Activated CD4-positive, alpha-beta memory T cell treated with anti-CD3 and anti-CD28 coated beads, Interleukin-2, amount 10 ng/mL, durations not matched to agents 7 days and 5 days (primary cell): ENCODE measurements around the gene TPM2. TPM values are rescaled to one million over a fixed set of nuclear protein-coding genes. Genes with fewer than 3 reads are reported as not detected.

ENCODE experiments used
- CTCF ChIA-PET: fragments of 350-600 bp; sonication (Branson Sonifier 250); formaldehyde crosslinking; loops from one replicate; lab custom pipeline; 2021; ENCODE audit warnings: antibody characterized with exemption, inconsistent platforms; lab: Charles Lee
- POLR2A ChIA-PET: fragments of 350-600 bp; sonication (Branson Sonifier 250); formaldehyde crosslinking; loops from one replicate; lab custom pipeline; 2021; ENCODE audit warnings: antibody characterized with exemption; lab: Charles Lee
- DNase-seq: peaks from one replicate; pipeline ENCODE4 v3.0.0-alpha.2; 2020
- H3K27ac Mint-ChIP-seq: one replicate; pipeline ENCODE4 v1.8.0; 2021; ENCODE audit warnings: mild to moderate bottlenecking, mixed read lengths
- H3K27me3 Mint-ChIP-seq: one replicate; pipeline ENCODE4 v1.8.0; 2021; ENCODE audit warnings: mixed read lengths
- H3K36me3 Mint-ChIP-seq: one replicate; pipeline ENCODE4 v1.8.0; 2021; ENCODE audit warnings: low read depth, mixed read lengths
- H3K4me1 Mint-ChIP-seq: one replicate; pipeline ENCODE4 v1.8.0; 2021; ENCODE audit warnings: mixed read lengths
- H3K4me3 Mint-ChIP-seq: one replicate; pipeline ENCODE4 v1.8.0; 2021; ENCODE audit warnings: mild to moderate bottlenecking, mixed read lengths
- H3K9me3 Mint-ChIP-seq: one replicate; pipeline ENCODE4 v1.8.0; 2021; ENCODE audit warnings: mixed read lengths
- total RNA-seq, 2 experiments: library from RNA; stranded (reverse); gene quantifications; one replicate each; pipeline ENCODE4 v1.2.3, GENCODE V29; 2021

TPM2 gene
- total RNA-seq, 2 experiments from 2014 or later: 8.9 to 9.2 TPM

- DNase-seq: no peak
- peaks cover 1% of the 10 kb centered on the region for H3K36me3 Mint-ChIP-seq
- no peaks in the 10 kb centered on the region for H3K27me3 Mint-ChIP-seq
- H3K27ac Mint-ChIP-seq: peak overlapping the region; percentile 21
- H3K4me1 Mint-ChIP-seq: peaks cover 24% of the 10 kb centered on the region
- ChIA-PET POLR2A (interaction anchor here (1.2 to 4.6 kb wide), 7 partner anchors 26 to 72 kb away, joined by 3 to 24 read pairs (median 8); partner anchors contain the start of genes ARHGEF39, CCDC107, CREB3 and RMRP), CTCF (interaction anchor here (1.0 to 8.0 kb wide), 5 partner anchors 34 to 88 kb away, joined by 3 to 60 read pairs (median 5); partner anchors contain the start of genes CCDC107 and RMRP)
- H3K9me3 Mint-ChIP-seq: no peaks in the 10 kb centered on the region
- peak overlapping the region; percentile 75 for H3K4me3 Mint-ChIP-seq
These were observed 1.6 kb upstream of the TPM2 start for GRCh38 chr9:35691334-35691650.

- no peaks in the 10 kb centered on the region for H3K27me3 Mint-ChIP-seq
- H3K27ac Mint-ChIP-seq: peak overlapping the region; percentile 21
- peak overlapping the region; percentile 75 for H3K4me3 Mint-ChIP-seq
- H3K9me3 Mint-ChIP-seq: no peaks in the 10 kb centered on the region
- CTCF ChIA-PET: interaction anchor here (1.1 to 8.0 kb wide), 5 partner anchors 34 to 79 kb away, joined by 3 to 60 read pairs (median 5); partner anchors contain the start of genes CCDC107 and RMRP
- POLR2A ChIA-PET: interaction anchor here (0.9 to 4.6 kb wide), 8 partner anchors 11 to 71 kb away, joined by 3 to 24 read pairs (median 8); partner anchors contain the start of genes ARHGEF39, CCDC107, CREB3 and RMRP
- no peaks in the 10 kb centered on the region for H3K36me3 Mint-ChIP-seq
- peak; percentile 42 for DNase-seq
- peaks cover 24% of the 10 kb centered on the region for H3K4me1 Mint-ChIP-seq
These were observed 1.0 kb upstream of the TPM2 start for GRCh38 chr9:35690614-35691333.

GRCh38 chr9:35690294-35690613, 529 bp upstream of the TPM2 start:
- Mint-ChIP-seq H3K27ac (no peak overlapping the region), H3K27me3 (no peaks in the 10 kb centered on the region), H3K4me3 (peak overlapping the region; percentile 75), H3K9me3 (no peaks in the 10 kb centered on the region), H3K4me1 (peaks cover 24% of the 10 kb centered on the region), H3K36me3 (no peaks in the 10 kb centered on the region)
- no peak for DNase-seq
- CTCF ChIA-PET: interaction anchor here (1.1 to 8.0 kb wide), 5 partner anchors 26 to 79 kb away, joined by 3 to 60 read pairs (median 5); partner anchors contain the start of genes ARHGEF39, CCDC107 and RMRP
- POLR2A ChIA-PET: interaction anchor here (0.9 to 4.6 kb wide), 7 partner anchors 11 to 43 kb away, joined by 3 to 24 read pairs (median 8); partner anchors contain the start of genes ARHGEF39, CCDC107, CREB3 and RMRP

GRCh38 chr9:35688558-35689541, 875 bp downstream of the TPM2 start:
- Mint-ChIP-seq H3K4me1 (peaks cover 24% of the 10 kb centered on the region), H3K36me3 (no peaks in the 10 kb centered on the region), H3K4me3 (peak overlapping the region; percentile 51), H3K9me3 (no peaks in the 10 kb centered on the region), H3K27ac (no peak overlapping the region), H3K27me3 (no peaks in the 10 kb centered on the region)
- DNase-seq: no peak
- ChIA-PET CTCF (interaction anchor here (0.8 to 2.5 kb wide), 8 partner anchors 8 to 78 kb away, joined by 3 to 21 read pairs (median 5); partner anchors contain the start of genes ARHGEF39, CCDC107 and RMRP), POLR2A (interaction anchor here (0.9 to 4.6 kb wide), 7 partner anchors 8 to 43 kb away, joined by 3 to 24 read pairs (median 4); partner anchors contain the start of genes ARHGEF39, SIT1 and TLN1)

- DNase-seq: no peak
- ChIA-PET POLR2A (interaction anchor here (0.9 to 4.6 kb wide), 6 partner anchors 8 to 43 kb away, joined by 3 to 24 read pairs (median 4); partner anchors contain the start of genes ARHGEF39, SIT1 and TLN1), CTCF (interaction anchor here (0.8 to 2.5 kb wide), 8 partner anchors 9 to 84 kb away, joined by 3 to 21 read pairs (median 4); partner anchors contain the start of genes CCDC107 and RMRP)
- H3K36me3 Mint-ChIP-seq: no peaks in the 10 kb centered on the region
- no peaks in the 10 kb centered on the region for H3K9me3 Mint-ChIP-seq
- H3K27ac Mint-ChIP-seq: no peak overlapping the region
- no peak overlapping the region for H3K4me3 Mint-ChIP-seq
- no peaks in the 10 kb centered on the region for H3K27me3 Mint-ChIP-seq
- peaks cover 24% of the 10 kb centered on the region for H3K4me1 Mint-ChIP-seq
These were observed 1.7 kb downstream of the TPM2 start for GRCh38 chr9:35687972-35688557.

- POLR2A ChIA-PET: interaction anchor here (2.0 kb wide), 1 partner anchor 22 kb away, joined by 7 read pairs; the partner anchor contains the start of gene ARHGEF39
These were observed 2.4 kb downstream of the TPM2 start for GRCh38 chr9:35687306-35687705.

GRCh38 chr9:35686222-35687203, 3.2 kb downstream of the TPM2 start:
- ChIA-PET CTCF (interaction anchor here (0.9 to 2.3 kb wide), 4 partner anchors 10 to 39 kb away, joined by 3 to 21 read pairs (median 4); partner anchors contain the start of genes CCDC107 and RMRP), POLR2A (interaction anchor here (1.1 kb wide), 1 partner anchor 39 kb away, joined by 3 read pairs; no protein-coding TSS in a partner anchor)
- no peak for DNase-seq
- peaks cover 21% of the 10 kb centered on the region for H3K4me1 Mint-ChIP-seq
- no peaks in the 10 kb centered on the region for H3K36me3 Mint-ChIP-seq
- no peaks in the 10 kb centered on the region for H3K9me3 Mint-ChIP-seq
- no peak overlapping the region for H3K4me3 Mint-ChIP-seq
- H3K27me3 Mint-ChIP-seq: no peaks in the 10 kb centered on the region
- H3K27ac Mint-ChIP-seq: no peak overlapping the region

More at GRCh38 chr9:35687306-35687705, 2.4 kb downstream of the TPM2 start:
- Mint-ChIP-seq H3K27me3 (no peaks in the 10 kb centered on the region), H3K9me3 (no peaks in the 10 kb centered on the region), H3K36me3 (no peaks in the 10 kb centered on the region), H3K4me3 (no peak overlapping the region), H3K4me1 (peaks cover 24% of the 10 kb centered on the region), H3K27ac (no peak overlapping the region)
- CTCF ChIA-PET: interaction anchor here (0.8 to 2.5 kb wide), 6 partner anchors 10 to 84 kb away, joined by 3 to 21 read pairs (median 8); partner anchors contain the start of genes CCDC107 and RMRP
- DNase-seq: no peak

- H3K36me3 Mint-ChIP-seq: no peaks in the 10 kb centered on the region
- no peak for DNase-seq
- H3K4me3 Mint-ChIP-seq: no peak overlapping the region
- no peaks in the 10 kb centered on the region for H3K27me3 Mint-ChIP-seq
- no peaks in the 10 kb centered on the region for H3K9me3 Mint-ChIP-seq
- H3K27ac Mint-ChIP-seq: no peak overlapping the region
- ChIA-PET POLR2A (interaction anchor here (1.1 kb wide), 1 partner anchor 38 kb away, joined by 3 read pairs; no protein-coding TSS in a partner anchor), CTCF (interaction anchor here (2.5 kb wide), 1 partner anchor 12 kb away, joined by 15 read pairs; no protein-coding TSS in a partner anchor)
- peaks cover 12% of the 10 kb centered on the region for H3K4me1 Mint-ChIP-seq
These were observed 4.2 kb downstream of the TPM2 start for GRCh38 chr9:35685506-35685905.

GRCh38 chr9:35684921-35685320, 4.8 kb downstream of the TPM2 start:
- no peaks in the 10 kb centered on the region for H3K27me3 Mint-ChIP-seq
- H3K4me3 Mint-ChIP-seq: no peak overlapping the region
- ChIA-PET POLR2A (interaction anchor here (2.0 kb wide), 1 partner anchor 46 kb away, joined by 6 read pairs; no protein-coding TSS in a partner anchor), CTCF (interaction anchor here (2.5 kb wide), 1 partner anchor 12 kb away, joined by 15 read pairs; no protein-coding TSS in a partner anchor)
- no peaks in the 10 kb centered on the region for H3K9me3 Mint-ChIP-seq
- H3K4me1 Mint-ChIP-seq: peaks cover 10% of the 10 kb centered on the region
- H3K27ac Mint-ChIP-seq: no peak overlapping the region
- H3K36me3 Mint-ChIP-seq: no peaks in the 10 kb centered on the region
- no peak for DNase-seq

GRCh38 chr9:35683323-35683722, 6.4 kb downstream of the TPM2 start:
- H3K27me3 Mint-ChIP-seq: no peaks in the 10 kb centered on the region
- no peaks in the 10 kb centered on the region for H3K9me3 Mint-ChIP-seq
- no peak overlapping the region for H3K4me3 Mint-ChIP-seq
- H3K36me3 Mint-ChIP-seq: no peaks in the 10 kb centered on the region
- no peak for DNase-seq
- H3K27ac Mint-ChIP-seq: no peak overlapping the region
- H3K4me1 Mint-ChIP-seq: peaks cover 1% of the 10 kb centered on the region
- POLR2A ChIA-PET: interaction anchor here (2.0 kb wide), 1 partner anchor 48 kb away, joined by 6 read pairs; no protein-coding TSS in a partner anchor
- CTCF ChIA-PET: interaction anchor here (1.4 to 2.5 kb wide), 2 partner anchors 14 to 26 kb away, joined by 5 to 15 read pairs; partner anchors contain the start of genes CCDC107 and RMRP
